Adrenal gland (tissue), 12 donors: ENCODE data around the gene MOB1B. TPM values are rescaled to one million over a fixed set of nuclear protein-coding genes. Genes with fewer than 3 reads are reported as not detected.

ENCODE experiments used
- DNase-seq, 7 donors: peaks; one replicate each; pipeline ENCODE4 v3.0.0-alpha.2; 2019 to 2020
- H3K27ac ChIP-seq, 5 donors: fragments of 200-600 bp; sonication (generic) in 4 of 5; 1 replicate in 3 of 5; 2 replicates in 2 of 5; pipeline versions ENCODE4 v1.5.1 to v1.8.0; 2016 to 2020; ENCODE audit warnings: mild to moderate bottlenecking in 1 of 5
- H3K27me3 ChIP-seq: fragments of 200-600 bp; 2 replicates; pipeline ENCODE4 v1.8.0; 2021
- H3K36me3 ChIP-seq, 2 donors: fragments of 200-600 bp; replicated peaks in 1 of 2; 1 replicate in 1 of 2; 2 replicates in 1 of 2; pipeline versions ENCODE4 v1.5.1 to v1.8.0; 2018 to 2022
- H3K4me1 ChIP-seq, 2 donors: fragments of 200-600 bp; replicated peaks in 1 of 2; 1 replicate in 1 of 2; 2 replicates in 1 of 2; pipeline versions ENCODE4 v1.5.1 to v1.8.0; 2018 to 2021
- H3K4me3 ChIP-seq, 4 donors: fragments of 200-600 bp; sonication (generic) in 3 of 4; one replicate each; pipeline ENCODE4 v1.5.1; 2016 to 2018
- H3K9me3 ChIP-seq, 3 donors: fragments of 200-600 bp; sonication (generic) in 1 of 3; replicated peaks in 1 of 3; 1 replicate in 2 of 3; 2 replicates in 1 of 3; pipeline versions ENCODE4 v1.5.1 to v1.8.0; 2016 to 2021
- POLR2A ChIP-seq, 2 donors: fragments of 450-650 bp; IDR thresholded peaks; one replicate each; pipeline ENCODE4 v1.6.1; 2017; ENCODE audit warnings: antibody characterized with exemption in 2 of 2, mild to moderate bottlenecking in 2 of 2, moderate library complexity in 1 of 2
- WGBS, 4 donors: extraction: QIAGEN DNeasy Blood & Tissue Kit in 2 of 4; methylation state at CpG; one replicate each; pipeline versions ENCODE4 v1.1.5 to v1.1.7; 2013 to 2017; 5-methylcytosine and 5-hydroxymethylcytosine counted together
- intact Hi-C, 2 donors: fragments of 100-400 bp; cut with DNase I; formaldehyde crosslinking; loops; one replicate each; pipeline versions ENCODE4 v1.14.1 to v1.15.0; 2022 to 2023
- polyA plus RNA-seq, 3 donors: library from polyadenylated mRNA; stranded (reverse); fragments of 200-250 nt in 2 of 3; fragments of 350-450 nt in 1 of 3; fragmentation: Illumina TruSeq in 1 of 3; extraction: RNeasy Lipid Tissue Mini Kit (QIAGEN cat#74804) in 1 of 3; gene quantifications; one replicate each; pipeline ENCODE4 v1.2.3, GENCODE V29; 2013 to 2014
- total RNA-seq, 9 donors: library from RNA; depleted of rRNA in 4 of 9; stranded (reverse); fragments of >200 nt in 4 of 9; fragments of 120-200 nt in 1 of 9; fragmentation: NEBNext Ultra II Directional in 1 of 9; extraction: Animal tissue kit (Norgen Biotek cat#: 25700) in 1 of 9; gene quantifications; one replicate each; pipeline versions ENCODE4 v1.1.0 to v1.2.4, GENCODE V29; 2013 to 2023
- TF ChIP-seq, protein P1 (sequence below), 6 experiments: fragments of 450-650 bp in 4 of 6; fragments of 200-600 bp in 2 of 6; sonication (generic) in 1 of 6; IDR thresholded peaks; 1 replicate in 5 of 6; 2 replicates in 1 of 6; pipeline versions ENCODE4 v1.5.1 to v1.8.0; 2016 to 2021; ENCODE audit warnings: antibody characterized with exemption in 6 of 6, mild to moderate bottlenecking in 2 of 6, moderate library complexity in 1 of 6
- donor health status: healthy with polysubstance abuse.
- donor health status: Bipolar disorder and iron deficiency.
- donor health status: DM: yes; HTN: yes; CAD: no.
- donor health status: DM: no; HTN: no; CAD: no.
- donor health status: DM: no; HTN: no; CAD: no.
- donor health status: DM: yes; HTN: yes; CAD: no.

Gene MOB1B
- total and polyA plus RNA-seq, 12 donors, result 3.5 to 25.4 (median 14.5) TPM

DNA sequence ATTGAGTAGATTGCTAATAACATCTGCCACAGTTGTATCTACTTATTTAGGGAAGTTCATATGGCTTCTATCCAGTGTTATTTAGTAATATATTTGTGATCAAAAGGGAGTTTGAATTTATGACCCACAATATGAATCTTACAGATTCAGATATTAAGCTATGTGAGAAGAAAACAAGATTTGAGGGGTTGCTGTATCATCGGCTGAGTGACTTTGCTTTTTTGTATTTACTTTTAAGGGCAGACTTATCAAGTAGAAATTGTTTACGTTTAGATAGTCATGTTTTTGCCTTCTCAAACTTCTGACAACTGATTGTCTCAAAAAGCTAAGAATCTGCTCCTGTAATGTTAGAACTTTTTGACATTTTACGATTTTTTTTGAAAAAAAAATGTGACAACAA, 74.1 kb downstream of the MOB1B start:
- no peaks in the 10 kb centered on the region for H3K9me3 ChIP-seq
- 85 to 91% (median 87%) methylated on average over 3 of the region's 3 CpGs for WGBS, 4 donors
- no peak for TF ChIP-seq POLR2A (IDR thresholded peaks at IDR 0.05)
- TF ChIP-seq, protein P1, sequence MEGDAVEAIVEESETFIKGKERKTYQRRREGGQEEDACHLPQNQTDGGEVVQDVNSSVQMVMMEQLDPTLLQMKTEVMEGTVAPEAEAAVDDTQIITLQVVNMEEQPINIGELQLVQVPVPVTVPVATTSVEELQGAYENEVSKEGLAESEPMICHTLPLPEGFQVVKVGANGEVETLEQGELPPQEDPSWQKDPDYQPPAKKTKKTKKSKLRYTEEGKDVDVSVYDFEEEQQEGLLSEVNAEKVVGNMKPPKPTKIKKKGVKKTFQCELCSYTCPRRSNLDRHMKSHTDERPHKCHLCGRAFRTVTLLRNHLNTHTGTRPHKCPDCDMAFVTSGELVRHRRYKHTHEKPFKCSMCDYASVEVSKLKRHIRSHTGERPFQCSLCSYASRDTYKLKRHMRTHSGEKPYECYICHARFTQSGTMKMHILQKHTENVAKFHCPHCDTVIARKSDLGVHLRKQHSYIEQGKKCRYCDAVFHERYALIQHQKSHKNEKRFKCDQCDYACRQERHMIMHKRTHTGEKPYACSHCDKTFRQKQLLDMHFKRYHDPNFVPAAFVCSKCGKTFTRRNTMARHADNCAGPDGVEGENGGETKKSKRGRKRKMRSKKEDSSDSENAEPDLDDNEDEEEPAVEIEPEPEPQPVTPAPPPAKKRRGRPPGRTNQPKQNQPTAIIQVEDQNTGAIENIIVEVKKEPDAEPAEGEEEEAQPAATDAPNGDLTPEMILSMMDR (IDR thresholded peaks at IDR 0.05), result no peak

DNA sequence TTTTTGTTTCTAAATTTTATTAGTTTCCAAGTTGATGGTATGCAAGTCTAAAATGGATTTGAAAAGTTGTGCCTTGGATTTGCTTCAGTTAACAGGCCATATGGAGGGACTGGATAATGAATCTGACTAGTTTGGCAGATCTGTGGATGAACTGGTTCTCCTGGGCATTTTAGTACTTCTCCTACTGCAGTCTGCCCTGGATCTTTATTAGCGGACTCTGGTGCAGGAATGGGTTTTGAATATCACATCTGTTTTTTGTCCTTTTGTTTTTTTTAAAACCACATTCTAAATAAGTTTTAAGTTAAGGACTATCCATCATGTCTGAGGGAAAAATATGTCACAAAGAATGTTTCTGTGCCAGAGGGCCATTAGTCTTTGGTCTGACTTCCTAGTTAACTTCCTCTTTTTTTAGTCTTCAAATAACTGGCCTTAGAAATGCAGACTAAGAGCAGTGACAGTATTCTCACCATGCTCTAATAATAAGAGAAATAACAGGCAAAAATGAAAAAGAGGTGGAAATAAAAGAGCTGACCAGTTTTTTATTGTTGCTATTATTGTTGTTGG, 77.4 kb downstream of the MOB1B start:
- TF ChIP-seq POLR2A (IDR thresholded peaks at IDR 0.05), result no peak
- TF ChIP-seq, protein P1 (IDR thresholded peaks at IDR 0.05), result no peak
- H3K9me3 ChIP-seq, result no peaks in the 10 kb centered on the region
- no peak overlapping the region for H3K4me3 ChIP-seq
- no peaks in the 10 kb centered on the region for H3K36me3 ChIP-seq
- DNase-seq, result no peak
- WGBS, 4 donors, result 57 to 81% (median 67%) methylated on average over 1 of the region's 1 CpG
- intact Hi-C loops, result no loop called here
- H3K4me1 ChIP-seq, result no peaks in the 10 kb centered on the region
- H3K27me3 ChIP-seq, result no peaks in the 10 kb centered on the region
- no peak overlapping the region for H3K27ac ChIP-seq

More for the DNA sequence above, 74.1 kb downstream of the MOB1B start:
- no peak for DNase-seq
- intact Hi-C loops, result no loop called here
- Histone ChIP-seq H3K4me3 (no peak overlapping the region), H3K27ac (no peak overlapping the region), H3K4me1 (no peaks in the 10 kb centered on the region), H3K36me3 (no peaks in the 10 kb centered on the region), H3K27me3 (no peaks in the 10 kb centered on the region)

DNA sequence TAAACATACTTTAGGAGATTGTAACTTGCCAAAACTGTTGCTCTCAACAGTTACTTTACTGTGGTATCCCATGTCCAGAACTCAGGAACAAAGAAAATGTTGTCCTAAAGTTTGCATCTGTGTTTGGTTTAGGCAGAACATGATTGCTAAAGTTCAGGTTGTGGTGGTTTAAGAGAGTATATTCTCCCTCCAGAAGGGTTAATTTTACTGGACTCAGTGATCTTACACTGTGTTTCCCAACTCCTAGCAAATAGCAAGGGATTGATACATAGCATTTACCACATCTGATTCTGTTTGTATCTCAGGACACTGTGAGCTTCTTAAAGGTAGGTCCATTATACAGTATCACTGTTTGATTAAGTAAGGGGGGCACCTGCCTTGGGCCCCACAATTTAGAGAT, 78.0 kb downstream of the MOB1B start:
- intact Hi-C loops, result no loop called here

DNA sequence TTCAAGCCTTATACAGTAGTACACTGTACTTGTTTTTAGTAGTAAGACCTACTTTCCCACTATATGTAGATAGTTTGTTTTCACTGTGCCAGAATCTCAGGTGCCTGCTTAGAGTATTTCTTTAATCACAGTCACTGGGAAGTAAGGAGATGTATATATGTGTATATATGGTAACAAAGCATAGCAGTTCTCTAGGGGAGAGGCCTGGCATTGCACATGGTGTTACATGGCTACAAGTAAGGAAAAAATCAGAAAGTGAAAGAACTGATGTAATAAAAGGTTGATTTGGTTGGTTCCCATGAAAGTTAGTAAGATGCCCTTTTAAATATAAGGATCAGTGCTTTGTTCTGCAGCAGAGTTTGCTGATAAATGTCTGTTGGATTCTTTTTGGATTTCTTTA, 81.9 kb downstream of the MOB1B start:
- no peaks in the 10 kb centered on the region for H3K4me1 ChIP-seq
- no peak overlapping the region for H3K27ac ChIP-seq
- TF ChIP-seq, protein P1 (IDR thresholded peaks at IDR 0.05), result no peak
- TF ChIP-seq POLR2A (IDR thresholded peaks at IDR 0.05), result no peak
- H3K4me3 ChIP-seq, result no peak overlapping the region
- intact Hi-C loops, result no loop called here
- DNase-seq, result no peak
- no peaks in the 10 kb centered on the region for H3K27me3 ChIP-seq
- H3K9me3 ChIP-seq, result no peaks in the 10 kb centered on the region
- H3K36me3 ChIP-seq, result no peaks in the 10 kb centered on the region

More for the DNA sequence above, 78.0 kb downstream of the MOB1B start:
- Histone ChIP-seq H3K4me1 (no peaks in the 10 kb centered on the region), H3K27ac (no peak overlapping the region), H3K36me3 (no peaks in the 10 kb centered on the region), H3K27me3 (no peaks in the 10 kb centered on the region), H3K4me3 (no peak overlapping the region), H3K9me3 (no peaks in the 10 kb centered on the region)
- DNase-seq, result no peak
- TF ChIP-seq, protein P1 (IDR thresholded peaks at IDR 0.05), result no peak
- no peak for TF ChIP-seq POLR2A (IDR thresholded peaks at IDR 0.05)
